C4-2B (cell line): ENCODE data around the gene HS1BP3.

ENCODE experiments used
- ZFX ChIP-seq: fragments of 450-650 bp; IDR thresholded peaks from 2 replicates; pipeline ENCODE4 v1.6.1; 2017
- TF ChIP-seq, protein P1 (sequence below): fragments of 450-650 bp; conservative IDR thresholded peaks from 2 replicates; pipeline ENCODE4 v1.5.1; 2017; ENCODE audit warnings: mild to moderate bottlenecking

DNA sequence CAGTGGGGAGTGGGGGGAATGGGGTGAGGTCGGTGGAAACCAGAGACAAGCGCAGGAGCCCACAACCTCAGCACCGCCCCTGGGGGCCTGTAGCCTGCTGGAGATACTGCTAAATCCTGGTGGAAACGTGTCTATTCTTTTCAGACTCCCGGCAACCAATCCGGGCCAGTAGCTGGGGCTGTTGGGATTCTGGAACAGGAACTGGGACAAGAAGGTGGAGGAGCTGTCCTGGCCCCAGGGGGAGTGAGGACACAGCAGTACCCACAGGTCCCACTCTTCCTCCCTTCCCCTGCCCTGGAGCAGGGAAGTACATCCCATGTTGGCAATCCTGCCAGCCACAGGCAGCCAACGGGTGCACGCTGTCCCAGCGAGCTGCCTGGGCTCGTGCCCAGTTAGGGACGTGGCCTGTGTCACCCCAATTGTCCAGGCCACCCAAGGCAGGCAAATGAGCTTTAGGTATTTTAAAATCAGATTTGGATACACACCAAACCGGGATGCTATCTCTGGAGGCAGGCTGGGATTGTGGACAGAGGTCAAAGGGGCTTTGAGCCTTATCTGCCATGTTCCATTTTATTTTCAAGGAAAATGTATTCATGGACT lies 51.8 kb downstream of the HS1BP3 start:
- TF ChIP-seq, protein P1, sequence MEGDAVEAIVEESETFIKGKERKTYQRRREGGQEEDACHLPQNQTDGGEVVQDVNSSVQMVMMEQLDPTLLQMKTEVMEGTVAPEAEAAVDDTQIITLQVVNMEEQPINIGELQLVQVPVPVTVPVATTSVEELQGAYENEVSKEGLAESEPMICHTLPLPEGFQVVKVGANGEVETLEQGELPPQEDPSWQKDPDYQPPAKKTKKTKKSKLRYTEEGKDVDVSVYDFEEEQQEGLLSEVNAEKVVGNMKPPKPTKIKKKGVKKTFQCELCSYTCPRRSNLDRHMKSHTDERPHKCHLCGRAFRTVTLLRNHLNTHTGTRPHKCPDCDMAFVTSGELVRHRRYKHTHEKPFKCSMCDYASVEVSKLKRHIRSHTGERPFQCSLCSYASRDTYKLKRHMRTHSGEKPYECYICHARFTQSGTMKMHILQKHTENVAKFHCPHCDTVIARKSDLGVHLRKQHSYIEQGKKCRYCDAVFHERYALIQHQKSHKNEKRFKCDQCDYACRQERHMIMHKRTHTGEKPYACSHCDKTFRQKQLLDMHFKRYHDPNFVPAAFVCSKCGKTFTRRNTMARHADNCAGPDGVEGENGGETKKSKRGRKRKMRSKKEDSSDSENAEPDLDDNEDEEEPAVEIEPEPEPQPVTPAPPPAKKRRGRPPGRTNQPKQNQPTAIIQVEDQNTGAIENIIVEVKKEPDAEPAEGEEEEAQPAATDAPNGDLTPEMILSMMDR, result no peak
- no peak for TF ChIP-seq ZFX
